HEK293 (cell line): Measurements from ENCODE around the gene KIAA0232.
A peak's percentile ranks its signal among the peaks of the same experiment; 100 is the strongest.

Experiments used
- KLF10 ChIP-seq: fragments of 450-650 bp; IDR thresholded peaks from 2 replicates; pipeline ENCODE4 v1.5.1; 2018; ENCODE audit warnings: missing biosample characterization, mild to moderate bottlenecking, missing genetic modification characterization
- KLF8 ChIP-seq: fragments of 450-650 bp; formaldehyde crosslinking; IDR thresholded peaks from 2 replicates; pipeline ENCODE4 v1.5.1; 2016; ENCODE audit warnings: missing biosample characterization, missing genetic modification characterization
- REPIN1 ChIP-seq: fragments of 450-650 bp; formaldehyde crosslinking; IDR thresholded peaks from 2 replicates; pipeline ENCODE4 v1.5.1; 2017; ENCODE audit warnings: missing biosample characterization, missing genetic modification characterization, low read depth
- REST ChIP-seq: fragments of 450-650 bp; formaldehyde crosslinking; IDR thresholded peaks from 2 replicates; pipeline ENCODE4 v1.5.1; 2016; ENCODE audit warnings: missing biosample characterization, missing genetic modification characterization
- SCRT1 ChIP-seq: fragments of 450-650 bp; formaldehyde crosslinking; IDR thresholded peaks from 2 replicates; pipeline ENCODE4 v1.5.1; 2016; ENCODE audit warnings: missing biosample characterization, missing genetic modification characterization, borderline replicate concordance
- SCRT2 ChIP-seq: fragments of 450-650 bp; formaldehyde crosslinking; IDR thresholded peaks from 2 replicates; pipeline ENCODE4 v1.5.1; 2016; ENCODE audit warnings: missing biosample characterization, missing genetic modification characterization
- TCF7L2 ChIP-seq: IDR thresholded peaks from 2 replicates; pipeline ENCODE4 v1.6.1; 2011; ENCODE audit warnings: low read depth, mild to moderate bottlenecking, inconsistent platforms, low read length, moderate library complexity, borderline replicate concordance
- ZBTB17 ChIP-seq: fragments of 450-650 bp; formaldehyde crosslinking; IDR thresholded peaks from 2 replicates; pipeline ENCODE4 v1.5.1; 2016; ENCODE audit warnings: missing biosample characterization, missing genetic modification characterization
- ZBTB8A ChIP-seq: fragments of 450-650 bp; formaldehyde crosslinking; IDR thresholded peaks from 2 replicates; pipeline ENCODE4 v1.5.1; 2016; ENCODE audit warnings: missing biosample characterization, missing genetic modification characterization
- ZEB2 ChIP-seq: fragments of 450-650 bp; formaldehyde crosslinking; IDR thresholded peaks from 2 replicates; pipeline ENCODE4 v1.5.1; 2016; ENCODE audit warnings: missing biosample characterization, missing genetic modification characterization
- ZFHX2 ChIP-seq: fragments of 450-650 bp; formaldehyde crosslinking; conservative IDR thresholded peaks from 2 replicates; pipeline ENCODE4 v1.5.1; 2016; ENCODE audit warnings: missing biosample characterization, missing genetic modification characterization
- ZNF112 ChIP-seq: fragments of 450-650 bp; formaldehyde crosslinking; IDR thresholded peaks from 2 replicates; pipeline ENCODE4 v1.5.0; 2017; ENCODE audit warnings: missing biosample characterization, missing genetic modification characterization
- ZNF121 ChIP-seq: fragments of 450-650 bp; formaldehyde crosslinking; IDR thresholded peaks from 2 replicates; pipeline ENCODE4 v1.5.1; 2016; ENCODE audit warnings: missing biosample characterization, missing genetic modification characterization
- ZNF16 ChIP-seq: fragments of 450-650 bp; formaldehyde crosslinking; IDR thresholded peaks from 2 replicates; pipeline ENCODE4 v1.5.1; 2016; ENCODE audit warnings: low read depth, missing biosample characterization, missing genetic modification characterization
- ZNF18 ChIP-seq: fragments of 450-650 bp; formaldehyde crosslinking; IDR thresholded peaks from 2 replicates; pipeline ENCODE4 v1.5.1; 2016; ENCODE audit warnings: missing biosample characterization, missing genetic modification characterization
- ZNF311 ChIP-seq: fragments of 450-650 bp; formaldehyde crosslinking; IDR thresholded peaks from 2 replicates; pipeline ENCODE4 v1.5.1; 2017; ENCODE audit warnings: missing biosample characterization, missing genetic modification characterization, borderline replicate concordance
- ZNF530 ChIP-seq: fragments of 450-650 bp; formaldehyde crosslinking; IDR thresholded peaks from 2 replicates; pipeline ENCODE4 v1.5.1; 2016; ENCODE audit warnings: low read depth, missing biosample characterization, missing genetic modification characterization
- ZNF548 ChIP-seq: fragments of 450-650 bp; formaldehyde crosslinking; IDR thresholded peaks from 2 replicates; pipeline ENCODE4 v1.5.1; 2016; ENCODE audit warnings: missing biosample characterization, missing genetic modification characterization
- ZNF596 ChIP-seq: fragments of 450-650 bp; IDR thresholded peaks from 2 replicates; pipeline ENCODE4 v1.5.0; 2018; ENCODE audit warnings: missing biosample characterization, mild to moderate bottlenecking, missing genetic modification characterization, moderate library complexity
- ZNF621 ChIP-seq: fragments of 450-650 bp; formaldehyde crosslinking; IDR thresholded peaks from 2 replicates; pipeline ENCODE4 v1.5.1; 2017; ENCODE audit warnings: missing biosample characterization, missing genetic modification characterization
- ZNF639 ChIP-seq: fragments of 450-650 bp; formaldehyde crosslinking; IDR thresholded peaks from 2 replicates; pipeline ENCODE4 v1.5.1; 2016; ENCODE audit warnings: missing biosample characterization, missing genetic modification characterization
- ZNF785 ChIP-seq: fragments of 450-650 bp; formaldehyde crosslinking; IDR thresholded peaks from 2 replicates; pipeline ENCODE4 v1.5.1; 2016; ENCODE audit warnings: missing biosample characterization, missing genetic modification characterization
- ZSCAN23 ChIP-seq: fragments of 450-650 bp; formaldehyde crosslinking; IDR thresholded peaks from 2 replicates; pipeline ENCODE4 v1.5.1; 2016; ENCODE audit warnings: missing biosample characterization, missing genetic modification characterization
- TF ChIP-seq, protein P1 (sequence below): fragments of 450-650 bp; formaldehyde crosslinking; IDR thresholded peaks from 2 replicates; pipeline ENCODE4 v1.5.1; 2017; ENCODE audit warnings: missing biosample characterization, missing genetic modification characterization
- TF ChIP-seq, protein P2 (sequence below): fragments of 450-650 bp; formaldehyde crosslinking; conservative IDR thresholded peaks from 2 replicates; pipeline ENCODE4 v1.5.1; 2016; ENCODE audit warnings: low read depth, missing biosample characterization, missing genetic modification characterization
- TF ChIP-seq, protein P3 (sequence below): fragments of 450-650 bp; formaldehyde crosslinking; IDR thresholded peaks from 2 replicates; pipeline ENCODE4 v1.5.1; 2016; ENCODE audit warnings: missing biosample characterization, missing genetic modification characterization

KIAA0232 gene

DNA sequence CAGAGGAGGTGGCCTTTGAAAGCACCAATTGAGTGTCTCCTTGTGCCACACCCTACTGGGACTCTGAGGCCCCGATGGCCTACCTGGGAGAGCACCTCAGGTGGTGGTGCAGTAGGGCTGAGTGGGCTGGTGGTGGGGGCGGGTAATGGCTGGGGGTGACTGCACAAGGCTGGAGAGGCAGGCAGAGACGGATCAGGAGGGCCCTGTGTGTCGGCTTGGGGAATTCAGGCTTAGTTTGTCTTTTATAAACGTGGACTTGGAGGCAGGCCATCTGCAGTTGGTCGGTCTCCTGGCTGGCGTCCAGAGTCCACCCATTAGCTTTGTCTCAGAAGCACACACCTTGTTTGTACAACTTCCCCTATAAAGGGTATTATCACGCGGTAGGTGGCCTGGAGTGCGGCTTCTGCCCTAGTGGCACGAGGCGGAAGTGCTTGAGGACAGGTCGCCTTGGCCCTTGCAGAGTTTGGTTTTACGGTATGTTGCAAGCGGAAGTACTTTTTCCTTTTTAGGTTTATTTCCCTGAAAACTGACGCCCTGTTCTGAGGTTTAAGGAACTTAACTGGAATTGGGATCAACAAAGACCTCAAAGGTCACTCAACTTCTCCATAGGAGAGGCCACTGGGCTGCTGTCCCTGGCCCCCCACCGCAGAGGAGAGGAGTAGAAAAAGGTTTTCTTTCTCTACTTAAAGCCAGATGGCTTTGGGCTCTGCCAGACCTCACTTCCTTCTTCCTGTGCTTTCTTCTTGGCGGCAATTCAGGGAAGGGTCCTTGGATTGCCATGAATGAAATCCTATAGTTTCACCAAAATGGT is 135.1 kb downstream of the KIAA0232 start (continued):
- TF ChIP-seq REST (no peak), ZNF785 (no peak), ZBTB17 (tag by site-specific recombination) (peak; percentile 34; the same call in 1 of the 2 replicates), SCRT2 (tag by site-specific recombination) (no peak), ZNF621 (tag by site-specific recombination) (no peak), ZBTB8A (tag by site-specific recombination) (no peak; the same call in 1 of the 2 replicates), ZNF311 (tag by site-specific recombination) (no peak), ZNF548 (no peak), ZNF596 (tag by site-specific recombination) (no peak), ZFHX2 (tag by site-specific recombination) (peak; percentile 54), REPIN1 (tag by site-specific recombination) (no peak), ZNF112 (tag by site-specific recombination) (no peak), ZSCAN23 (tag by site-specific recombination) (no peak), ZNF18 (peak; percentile 70), TCF7L2 (peak; percentile 58; the same call in 1 of the 2 replicates), ZNF16 (tag by site-specific recombination) (no peak), ZNF121 (no peak), KLF10 (no peak), KLF8 (tag by site-specific recombination) (peak; percentile 33; the same call in 1 of the 2 replicates), ZNF530 (tag by site-specific recombination) (no peak), SCRT1 (no peak), ZEB2 (no peak; the same call in 1 of the 2 replicates), ZNF639 (tag by site-specific recombination) (no peak)
- TF ChIP-seq, protein P1, sequence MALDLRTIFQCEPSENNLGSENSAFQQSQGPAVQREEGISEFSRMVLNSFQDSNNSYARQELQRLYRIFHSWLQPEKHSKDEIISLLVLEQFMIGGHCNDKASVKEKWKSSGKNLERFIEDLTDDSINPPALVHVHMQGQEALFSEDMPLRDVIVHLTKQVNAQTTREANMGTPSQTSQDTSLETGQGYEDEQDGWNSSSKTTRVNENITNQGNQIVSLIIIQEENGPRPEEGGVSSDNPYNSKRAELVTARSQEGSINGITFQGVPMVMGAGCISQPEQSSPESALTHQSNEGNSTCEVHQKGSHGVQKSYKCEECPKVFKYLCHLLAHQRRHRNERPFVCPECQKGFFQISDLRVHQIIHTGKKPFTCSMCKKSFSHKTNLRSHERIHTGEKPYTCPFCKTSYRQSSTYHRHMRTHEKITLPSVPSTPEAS (tag by site-specific recombination) = no peak
- TF ChIP-seq, protein P2, sequence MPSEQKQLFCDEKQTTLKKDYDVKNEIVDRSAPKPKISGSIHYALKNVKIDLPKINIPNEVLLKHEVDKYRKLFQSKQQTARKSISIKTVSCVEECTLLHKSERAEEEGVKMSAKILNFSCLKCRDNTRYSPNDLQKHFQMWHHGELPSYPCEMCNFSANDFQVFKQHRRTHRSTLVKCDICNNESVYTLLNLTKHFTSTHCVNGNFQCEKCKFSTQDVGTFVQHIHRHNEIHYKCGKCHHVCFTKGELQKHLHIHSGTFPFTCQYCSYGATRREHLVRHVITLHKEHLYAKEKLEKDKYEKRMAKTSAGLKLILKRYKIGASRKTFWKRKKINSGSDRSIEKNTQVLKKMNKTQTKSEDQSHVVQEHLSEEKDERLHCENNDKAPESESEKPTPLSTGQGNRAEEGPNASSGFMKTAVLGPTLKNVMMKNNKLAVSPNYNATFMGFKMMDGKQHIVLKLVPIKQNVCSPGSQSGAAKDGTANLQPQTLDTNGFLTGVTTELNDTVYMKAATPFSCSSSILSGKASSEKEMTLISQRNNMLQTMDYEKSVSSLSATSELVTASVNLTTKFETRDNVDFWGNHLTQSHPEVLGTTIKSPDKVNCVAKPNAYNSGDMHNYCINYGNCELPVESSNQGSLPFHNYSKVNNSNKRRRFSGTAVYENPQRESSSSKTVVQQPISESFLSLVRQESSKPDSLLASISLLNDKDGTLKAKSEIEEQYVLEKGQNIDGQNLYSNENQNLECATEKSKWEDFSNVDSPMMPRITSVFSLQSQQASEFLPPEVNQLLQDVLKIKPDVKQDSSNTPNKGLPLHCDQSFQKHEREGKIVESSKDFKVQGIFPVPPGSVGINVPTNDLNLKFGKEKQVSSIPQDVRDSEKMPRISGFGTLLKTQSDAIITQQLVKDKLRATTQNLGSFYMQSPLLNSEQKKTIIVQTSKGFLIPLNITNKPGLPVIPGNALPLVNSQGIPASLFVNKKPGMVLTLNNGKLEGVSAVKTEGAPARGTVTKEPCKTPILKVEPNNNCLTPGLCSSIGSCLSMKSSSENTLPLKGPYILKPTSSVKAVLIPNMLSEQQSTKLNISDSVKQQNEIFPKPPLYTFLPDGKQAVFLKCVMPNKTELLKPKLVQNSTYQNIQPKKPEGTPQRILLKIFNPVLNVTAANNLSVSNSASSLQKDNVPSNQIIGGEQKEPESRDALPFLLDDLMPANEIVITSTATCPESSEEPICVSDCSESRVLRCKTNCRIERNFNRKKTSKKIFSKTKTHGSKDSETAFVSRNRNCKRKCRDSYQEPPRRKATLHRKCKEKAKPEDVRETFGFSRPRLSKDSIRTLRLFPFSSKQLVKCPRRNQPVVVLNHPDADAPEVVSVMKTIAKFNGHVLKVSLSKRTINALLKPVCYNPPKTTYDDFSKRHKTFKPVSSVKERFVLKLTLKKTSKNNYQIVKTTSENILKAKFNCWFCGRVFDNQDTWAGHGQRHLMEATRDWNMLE = 0 out of 2 replicates have a peak, but pooled peaks have one; percentile 24
- TF ChIP-seq, protein P3, sequence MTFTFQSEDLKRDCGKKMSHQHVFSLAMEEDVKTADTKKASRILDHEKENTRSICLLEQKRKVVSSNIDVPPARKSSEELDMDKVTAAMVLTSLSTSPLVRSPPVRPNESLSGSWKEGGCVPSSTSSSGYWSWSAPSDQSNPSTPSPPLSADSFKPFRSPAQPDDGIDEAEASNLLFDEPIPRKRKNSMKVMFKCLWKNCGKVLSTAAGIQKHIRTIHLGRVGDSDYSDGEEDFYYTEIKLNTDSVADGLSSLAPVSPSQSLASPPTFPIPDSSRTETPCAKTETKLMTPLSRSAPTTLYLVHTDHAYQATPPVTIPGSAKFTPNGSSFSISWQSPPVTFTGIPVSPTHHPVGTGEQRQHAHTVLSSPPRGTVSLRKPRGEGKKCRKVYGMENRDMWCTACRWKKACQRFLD (tag by site-specific recombination) = no peak
